ENCODE data around the gene TAS1R3. TPM values are rescaled to one million over a fixed set of nuclear protein-coding genes. Genes with fewer than 3 reads are reported as not detected.
A peak's percentile ranks its signal among the peaks of the same experiment; 100 is the strongest.

TAS1R3 gene
- total RNA-seq, 1 donor from 2014 or later: 0.50 TPM

GRCh38 chr1:1348420-1349255 is 17.6 kb downstream of the TAS1R3 start:
- H3K4me3 Mint-ChIP-seq (ENCODE audit: unreplicated experiment): peak overlapping the region; percentile 87
- H3K4me3 ChIP-seq (ENCODE audit: insufficient read depth, low read depth, low read length): peak overlapping the region; percentile 79
- H3K9ac ChIP-seq (ENCODE audit: low read length): peak overlapping the region; percentile 83
- H3K36me3 Mint-ChIP-seq (ENCODE audit: low read depth, unreplicated experiment): peaks cover 6% of the 10 kb centered on the region
- no peaks in the 10 kb centered on the region for H3K9me3 Mint-ChIP-seq (ENCODE audit: unreplicated experiment)
- H3K4me1 ChIP-seq (ENCODE audit: insufficient read depth, low read length): peaks cover 49% of the 10 kb centered on the region
- no peaks in the 10 kb centered on the region for H3K9me3 ChIP-seq (ENCODE audit: insufficient read depth, low read depth, low read length)
- H3K27ac ChIP-seq (ENCODE audit: low read depth, low read length): peak overlapping the region; percentile 47
- H3K4me1 Mint-ChIP-seq (ENCODE audit: low read depth, unreplicated experiment): peaks cover 17% of the 10 kb centered on the region
- H4K20me1 ChIP-seq (ENCODE audit: insufficient read depth, low read length): peaks cover 71% of the 10 kb centered on the region
- DNase-seq (ENCODE audit: low read depth) (no peak), FAIRE-seq (no peak)
- peak overlapping the region; percentile 99 for H3K4me2 ChIP-seq (ENCODE audit: low read length)
- H3K36me3 ChIP-seq (ENCODE audit: insufficient read depth, low read length): peaks cover 11% of the 10 kb centered on the region
- no peaks in the 10 kb centered on the region for H3K27me3 Mint-ChIP-seq (ENCODE audit: low read depth, unreplicated experiment)
- H3K27ac Mint-ChIP-seq (ENCODE audit: unreplicated experiment): peak overlapping the region; percentile 58
- peaks cover 63% of the 10 kb centered on the region for H3K79me2 ChIP-seq (ENCODE audit: insufficient read depth, low read length)
- TF ChIP-seq EZH2 (IDR thresholded peaks at IDR 0.05; ENCODE audit: insufficient read depth, low read length): no peak
- TF ChIP-seq CTCF (IDR thresholded peaks at IDR 0.05; ENCODE audit: insufficient read depth, low read depth, low read length): no peak
- H2AFZ ChIP-seq (ENCODE audit: low read depth, low read length): no peak overlapping the region
- no peaks in the 10 kb centered on the region for H3K27me3 ChIP-seq (ENCODE audit: insufficient read depth, low read length)

- H3K4me1 Mint-ChIP-seq (ENCODE audit: low read depth, unreplicated experiment): peaks cover 17% of the 10 kb centered on the region
- Histone ChIP-seq H3K9me3 (ENCODE audit: insufficient read depth, low read depth, low read length) (no peaks in the 10 kb centered on the region), H3K9ac (ENCODE audit: low read length) (peak within 1 kb of the TSS; percentile 83), H4K20me1 (ENCODE audit: insufficient read depth, low read length) (peaks cover 70% of the 10 kb centered on the region), H3K27ac (ENCODE audit: low read depth, low read length) (peak within 1 kb of the TSS; percentile 58), H3K27me3 (ENCODE audit: insufficient read depth, low read length) (no peaks in the 10 kb centered on the region), H3K4me3 (ENCODE audit: insufficient read depth, low read depth, low read length) (peak within 1 kb of the TSS; percentile 79), H3K36me3 (ENCODE audit: insufficient read depth, low read length) (peaks cover 11% of the 10 kb centered on the region), H3K4me1 (ENCODE audit: insufficient read depth, low read length) (peaks cover 43% of the 10 kb centered on the region), H2AFZ (ENCODE audit: low read depth, low read length) (no peak within 1 kb of the TSS), H3K4me2 (ENCODE audit: low read length) (peak within 1 kb of the TSS; percentile 99), H3K79me2 (ENCODE audit: insufficient read depth, low read length) (peaks cover 63% of the 10 kb centered on the region)
- no peak for DNase-seq (ENCODE audit: low read depth)
- peaks cover 6% of the 10 kb centered on the region for H3K36me3 Mint-ChIP-seq (ENCODE audit: low read depth, unreplicated experiment)
- H3K9me3 Mint-ChIP-seq (ENCODE audit: unreplicated experiment): no peaks in the 10 kb centered on the region
- H3K27ac Mint-ChIP-seq (ENCODE audit: unreplicated experiment): peak within 1 kb of the TSS; percentile 58
- no peak for FAIRE-seq
- no peak for TF ChIP-seq EZH2 (IDR thresholded peaks at IDR 0.05; ENCODE audit: insufficient read depth, low read length)
- TF ChIP-seq CTCF (IDR thresholded peaks at IDR 0.05; ENCODE audit: insufficient read depth, low read depth, low read length): no peak
- H3K27me3 Mint-ChIP-seq (ENCODE audit: low read depth, unreplicated experiment): peaks cover 2% of the 10 kb centered on the region
- peak within 1 kb of the TSS; percentile 87 for H3K4me3 Mint-ChIP-seq (ENCODE audit: unreplicated experiment)
Observed at GRCh38 chr1:1349256-1350012, 18.4 kb downstream of the TAS1R3 start, which contains the start of gene DVL1. TSS of gene DVL1 (minus strand) at chr1:1349418. CDS start at chr1:1349065, 353 bp downstream.

Measured in astrocyte (in vitro differentiated cells and primary cell).